GM19455 (cell line): ENCODE data around the gene DEFB110.

Experiments used
- ATAC-seq: cut with Tn5 transposase; IDR thresholded peaks from one replicate; pipeline ENCODE4 v1.9.1; 2021; ENCODE audit not compliant: unreplicated experiment

Gene DEFB110

DNA sequence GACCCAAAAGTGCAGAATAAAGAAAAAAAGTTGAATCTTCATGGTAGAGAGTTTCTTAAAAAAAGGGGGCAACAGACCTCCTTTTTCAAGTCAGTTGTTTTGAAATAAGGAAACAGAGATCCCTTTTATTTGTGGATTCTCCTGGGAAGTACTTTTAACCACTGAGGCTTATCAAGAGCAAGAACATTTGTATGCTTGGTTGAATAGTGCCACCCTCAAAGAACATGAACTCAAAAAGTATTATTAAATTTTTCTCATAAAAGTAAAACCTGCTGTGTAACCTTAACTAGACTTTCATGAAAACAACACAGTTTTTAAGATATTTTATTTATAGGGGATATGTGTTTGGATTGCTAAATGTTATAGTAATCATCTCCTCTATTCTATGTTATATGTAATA, at the start of gene DEFB110:
DEFB110 (minus strand) TSS at position 101 of the 400 bp plus-strand sequence; CDS start at position 42, 59 bp downstream.
- ATAC-seq: no peak

DNA sequence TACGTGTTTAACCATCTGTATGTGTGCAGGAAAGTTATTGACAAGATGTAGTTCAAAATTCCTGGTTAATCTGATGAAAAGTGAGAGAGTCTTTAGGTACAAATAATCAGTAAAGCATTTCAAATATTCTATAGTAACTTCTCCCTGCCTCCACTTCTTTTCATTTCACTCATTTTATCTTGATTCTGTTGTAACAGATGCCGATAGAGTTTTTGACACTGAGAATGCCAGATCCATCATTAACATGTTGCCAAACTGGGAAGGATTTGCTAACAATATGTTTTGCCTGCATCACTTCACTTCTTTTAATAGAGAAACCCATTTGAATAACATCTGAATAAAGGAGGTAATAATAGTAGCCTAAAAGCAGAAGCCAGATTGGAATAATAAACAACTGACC, 48.3 kb upstream of the DEFB110 start:
- no peak for ATAC-seq

DNA sequence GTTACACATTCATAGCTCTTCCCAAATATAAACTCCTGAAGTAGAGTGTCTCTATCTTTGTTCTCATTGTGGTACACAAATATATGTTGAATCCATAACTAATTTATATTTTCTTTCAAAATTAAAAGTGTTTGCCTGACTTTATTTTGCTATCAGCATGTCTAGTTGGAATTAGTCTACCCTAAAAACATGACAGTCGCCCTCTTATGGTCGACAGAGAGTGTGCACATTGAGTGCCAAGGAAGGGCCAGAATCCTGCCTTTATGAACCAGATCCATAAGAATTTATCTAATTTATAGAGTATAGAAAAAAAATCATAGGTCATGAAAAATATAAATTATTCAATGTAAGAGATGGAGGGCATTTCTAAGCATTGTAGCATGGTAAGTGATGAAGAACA, 40.3 kb upstream of the DEFB110 start:
- no peak for ATAC-seq

DNA sequence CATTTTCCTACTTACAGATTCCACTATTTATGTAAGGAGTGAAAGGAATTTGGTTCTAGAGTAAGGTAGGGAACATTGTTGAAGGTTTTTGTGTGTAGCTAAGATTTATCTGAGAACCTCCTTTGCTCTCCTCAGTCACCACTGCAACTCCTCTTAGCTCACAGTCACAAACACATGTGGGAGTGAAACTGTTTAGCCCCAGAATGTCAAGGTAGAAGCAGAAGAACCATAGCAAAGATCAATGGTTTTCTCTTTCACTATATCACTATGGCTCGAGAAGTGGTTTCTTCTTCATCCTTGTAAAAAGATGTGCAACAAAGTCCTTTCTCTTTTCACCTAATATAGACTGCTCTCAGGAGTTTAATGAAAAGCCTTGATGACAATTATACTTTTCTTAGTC, 34.4 kb upstream of the DEFB110 start:
- no peak for ATAC-seq

DNA sequence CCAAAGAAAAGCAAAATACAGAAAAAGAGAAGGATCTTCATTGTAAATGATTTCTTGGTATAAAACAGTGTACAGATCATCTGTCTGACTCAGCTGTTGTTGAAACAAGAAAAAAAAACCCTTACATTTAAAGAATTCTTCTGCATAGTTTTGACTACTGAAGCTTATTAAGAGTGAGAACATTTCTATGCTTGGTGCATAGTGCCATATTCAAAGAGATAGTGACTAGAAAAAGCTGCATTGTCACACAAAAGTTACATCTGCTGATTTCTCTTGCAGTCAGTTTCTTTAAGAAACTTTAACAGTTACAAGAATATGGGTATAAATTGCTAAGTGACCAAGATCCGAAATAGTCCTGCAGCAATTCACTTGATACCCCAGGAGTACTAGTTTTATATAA, 28.0 kb upstream of the DEFB110 start, which contains the start of gene DEFB112:
DEFB112 (minus strand) TSS at position 101 of the 400 bp plus-strand sequence; CDS start at position 41, 60 bp downstream.
- no peak for ATAC-seq

DNA sequence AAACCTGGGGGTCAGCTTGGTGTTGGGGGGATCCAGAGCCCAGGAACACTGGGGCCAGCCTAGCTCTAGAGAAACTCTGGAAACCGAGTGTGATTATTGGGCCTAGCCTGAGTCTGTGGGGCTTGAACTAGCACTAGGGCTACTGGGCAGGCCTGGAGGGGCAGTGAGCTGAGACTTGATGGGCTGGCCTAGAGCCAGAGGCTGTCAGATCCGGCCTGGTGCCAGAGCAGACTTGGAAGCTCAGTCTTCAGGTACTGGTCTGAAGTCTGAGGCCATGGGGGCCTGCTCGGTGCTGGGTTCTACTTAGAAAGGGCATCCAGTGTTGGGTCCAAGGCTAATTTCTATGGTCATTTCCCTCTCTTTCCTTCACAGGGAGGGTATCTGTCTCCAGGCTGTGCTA, 25.2 kb upstream of the DEFB110 start:
- ATAC-seq: no peak

DNA sequence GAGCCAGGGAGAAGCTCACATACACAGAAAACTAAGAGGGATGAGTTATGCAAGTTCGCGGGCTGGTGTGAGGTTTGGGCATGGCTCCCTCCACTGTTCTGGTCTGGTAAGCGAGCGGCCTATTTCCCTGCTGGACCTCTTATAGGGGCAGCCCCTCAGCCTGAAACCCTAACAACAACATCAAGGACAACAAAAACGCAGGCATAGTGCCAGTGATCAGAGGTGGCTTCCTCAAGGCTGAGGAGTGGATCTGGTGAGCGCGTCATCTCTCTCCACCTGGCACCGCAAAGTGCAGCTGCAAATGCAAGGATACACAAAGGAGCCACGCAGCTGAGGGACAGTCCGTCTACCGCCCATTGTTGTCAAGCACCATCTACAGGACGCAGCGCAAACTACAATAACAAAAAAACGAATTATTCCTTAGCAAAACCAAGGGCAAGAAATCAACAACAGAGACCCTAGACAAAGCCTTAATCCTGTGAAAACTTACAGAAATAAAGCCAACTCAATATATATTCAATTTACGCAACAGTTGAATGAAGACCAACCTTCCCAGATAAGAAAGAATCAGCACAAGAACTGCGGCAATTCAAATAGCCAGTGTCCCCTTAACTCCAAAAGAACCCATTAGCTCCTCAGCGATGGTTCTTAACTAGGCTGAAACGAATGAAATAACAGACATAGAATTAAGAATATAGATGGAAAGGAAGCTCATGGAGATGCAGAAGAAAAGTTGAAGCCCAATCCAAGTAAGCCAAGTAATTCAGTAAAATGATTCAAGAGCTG, 9.2 kb upstream of the DEFB110 start:
- ATAC-seq: no peak

DNA sequence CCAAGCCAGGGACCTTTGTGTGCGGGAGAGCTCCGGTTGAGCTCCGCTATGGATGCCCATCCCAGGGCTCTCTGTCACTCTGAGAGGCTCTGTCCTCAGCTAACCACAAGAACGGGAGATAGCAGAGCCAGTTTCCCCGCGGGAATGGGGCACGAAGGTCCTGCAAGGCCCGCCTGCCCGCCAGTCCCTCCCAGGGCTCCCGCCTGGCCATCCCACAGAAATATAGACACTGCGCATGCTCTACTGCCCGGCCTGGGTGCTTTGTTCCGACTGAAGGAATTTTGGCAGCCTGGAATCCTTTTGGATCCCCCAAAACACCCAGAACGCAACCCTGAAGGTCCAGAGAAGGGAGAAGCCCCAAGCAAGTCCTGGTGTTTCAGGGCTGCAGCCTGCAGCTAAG, 8.6 kb upstream of the DEFB110 start:
- no peak for ATAC-seq

DNA sequence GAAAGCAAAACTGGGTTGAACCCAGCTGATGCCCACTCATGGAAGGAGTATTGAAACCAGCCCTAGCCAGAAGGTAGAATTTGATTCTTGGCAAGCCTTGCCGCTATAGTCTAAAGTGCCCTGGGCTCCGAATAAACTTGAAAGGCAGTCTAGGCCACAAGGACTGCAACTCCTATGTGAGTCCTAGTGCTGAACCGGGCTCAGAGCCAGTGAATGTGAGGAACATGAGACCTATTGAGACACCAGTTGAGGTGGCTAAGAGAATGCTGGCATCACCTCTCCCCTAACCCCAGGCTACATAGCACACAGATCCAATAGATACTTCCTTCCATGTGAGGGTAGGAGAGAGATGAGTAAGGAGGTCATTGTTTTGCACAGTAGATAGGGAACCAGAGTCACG, 3.5 kb upstream of the DEFB110 start:
- ATAC-seq: no peak

DNA sequence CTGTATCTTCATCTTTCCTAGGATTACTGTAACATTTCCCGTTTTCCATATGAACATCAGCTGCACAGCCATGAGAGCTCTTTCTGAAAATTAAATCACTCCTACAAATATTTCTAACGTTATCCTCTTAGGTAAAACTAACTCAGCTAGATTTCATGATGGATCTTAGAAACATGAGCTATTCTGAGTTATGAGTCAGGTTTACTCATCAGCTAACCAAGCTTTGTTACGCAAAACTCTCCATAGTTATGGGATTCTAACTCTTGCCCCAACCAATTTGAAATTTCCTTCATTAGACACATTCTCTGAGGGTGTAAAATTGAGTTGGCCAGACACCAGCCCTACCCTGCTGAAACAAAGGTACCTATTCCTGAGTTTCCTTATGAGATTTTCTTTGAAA, 14.0 kb downstream of the DEFB110 start:
- no peak for ATAC-seq

DNA sequence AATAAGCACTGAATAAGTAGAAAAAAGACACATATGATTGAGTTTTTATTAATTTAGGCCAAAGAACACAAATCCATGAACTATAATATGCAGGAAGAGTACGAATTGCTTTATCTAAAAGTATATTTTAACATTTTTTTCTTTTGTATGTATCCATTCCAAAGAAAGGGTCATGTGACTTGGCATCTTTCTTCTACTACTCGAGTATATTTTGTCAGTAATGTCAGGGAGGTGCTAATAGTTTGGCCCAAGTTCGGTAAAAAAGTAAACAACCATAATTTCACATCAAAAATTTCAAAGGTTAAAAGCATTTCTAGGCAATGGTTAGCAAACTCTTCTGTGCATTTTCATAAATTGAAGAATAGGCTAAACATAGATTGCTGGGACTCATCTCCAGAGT, 18.7 kb downstream of the DEFB110 start:
- no peak for ATAC-seq

DNA sequence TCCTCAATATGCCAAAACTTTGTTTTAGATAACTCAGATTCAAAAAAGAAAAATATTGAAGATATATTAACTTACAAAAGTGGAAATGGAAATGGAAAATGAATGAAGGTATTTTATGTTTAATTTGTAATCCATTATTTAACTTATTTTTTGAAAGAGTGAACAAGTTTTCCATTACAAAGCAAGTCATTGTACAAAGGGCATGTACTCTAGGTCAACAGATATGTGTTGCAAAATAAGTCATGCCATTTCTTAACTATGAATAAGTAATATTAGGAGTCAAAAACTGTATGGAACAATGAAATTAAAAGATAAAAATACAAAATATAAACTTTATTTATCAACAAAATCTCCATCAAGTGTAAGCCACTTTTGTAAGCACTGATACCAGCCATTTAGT, 26.5 kb downstream of the DEFB110 start:
- no peak for ATAC-seq

DNA sequence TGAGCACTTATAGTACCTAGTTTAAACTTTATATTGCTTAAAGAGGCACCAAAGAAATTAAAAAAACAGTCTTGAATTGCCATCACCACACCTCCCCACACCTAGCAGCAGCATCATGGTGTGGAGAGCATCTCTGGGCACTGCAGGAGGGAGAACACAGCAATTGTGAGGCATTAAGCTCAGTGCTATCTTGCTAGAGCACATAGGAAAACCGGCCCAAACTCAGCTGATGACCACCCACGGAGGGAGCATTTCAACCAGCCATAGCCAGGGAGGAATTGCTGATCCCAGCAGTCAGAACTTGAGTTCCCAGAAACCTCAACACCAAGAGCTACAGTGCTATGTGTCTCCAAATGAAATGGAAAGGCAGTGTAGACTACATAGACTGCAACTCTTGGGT, 32.9 kb downstream of the DEFB110 start:
- no peak for ATAC-seq

DNA sequence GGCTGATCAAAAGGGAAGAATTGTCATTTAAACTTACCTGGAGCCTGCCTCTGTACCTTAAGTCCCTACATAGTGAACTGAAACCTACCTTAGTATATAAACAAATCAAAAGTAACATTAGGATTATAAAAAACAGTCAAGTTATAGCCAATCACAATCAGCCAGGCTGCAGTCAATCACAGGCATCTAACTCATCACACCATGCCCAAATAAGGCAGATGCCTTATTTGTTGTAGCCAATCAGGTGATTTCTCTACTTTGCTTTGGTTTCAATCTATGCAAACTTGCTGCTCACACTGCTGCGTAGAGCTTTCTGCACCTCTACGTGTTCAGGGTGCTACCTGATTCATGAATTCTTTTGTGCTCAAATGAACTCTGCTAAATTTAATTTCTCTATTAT, 34.0 kb downstream of the DEFB110 start:
- no peak for ATAC-seq

DNA sequence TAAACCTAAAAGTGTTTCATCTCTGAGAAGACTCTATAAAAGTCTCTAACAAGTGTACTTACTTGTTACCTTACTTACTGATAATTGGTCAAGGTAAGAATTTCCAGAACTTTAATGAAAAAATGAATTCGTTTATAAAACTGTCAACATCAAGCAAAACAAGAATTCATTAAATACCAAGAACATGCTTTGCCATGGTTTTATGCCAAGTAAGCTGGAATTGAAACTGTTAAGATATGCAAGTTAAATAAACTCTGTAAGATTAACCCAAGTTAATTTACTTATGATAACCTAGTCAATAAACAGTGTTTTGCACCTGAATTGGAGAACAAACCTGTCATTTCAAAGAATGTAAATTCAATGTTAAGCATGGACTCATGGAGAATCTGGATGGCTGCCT, 35.2 kb downstream of the DEFB110 start:
- ATAC-seq: no peak

DNA sequence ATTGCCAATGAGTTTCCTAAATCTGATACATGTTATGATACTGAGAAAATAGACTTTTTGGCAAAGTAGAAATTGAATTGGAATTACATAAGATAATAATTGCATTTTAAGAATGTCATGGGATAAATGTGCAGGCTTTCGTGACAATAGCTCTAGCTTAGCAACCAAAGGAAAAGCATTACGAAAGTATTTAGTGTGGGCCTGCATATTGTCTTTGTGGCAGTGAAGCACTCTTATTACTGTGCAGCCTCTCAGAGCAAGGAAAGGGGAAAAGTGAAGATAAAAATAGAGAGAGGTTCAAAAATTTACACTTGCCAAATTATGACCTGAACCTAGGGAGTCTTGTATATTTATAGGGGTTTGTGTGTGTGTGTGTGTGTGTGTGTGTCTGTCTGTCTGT, 39.7 kb downstream of the DEFB110 start:
- ATAC-seq: no peak

DNA sequence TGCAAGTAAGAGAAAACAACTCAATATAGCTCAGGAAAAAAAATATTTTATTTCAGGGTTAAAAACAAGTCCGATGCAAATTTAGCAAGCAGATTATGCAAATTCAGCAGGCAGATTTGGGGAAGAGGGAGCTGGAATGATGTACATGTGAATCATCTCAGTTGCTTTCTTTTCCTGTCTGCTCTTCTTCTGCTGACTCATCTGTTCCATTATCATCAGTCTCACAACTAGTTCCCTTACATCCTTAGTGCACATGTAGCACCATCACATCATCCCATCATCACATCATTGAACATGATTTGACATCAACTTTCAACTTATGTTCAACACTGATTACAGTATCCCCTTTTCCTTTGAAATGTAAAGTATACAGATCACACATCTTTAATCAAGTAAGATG, 40.9 kb downstream of the DEFB110 start:
- no peak for ATAC-seq

DNA sequence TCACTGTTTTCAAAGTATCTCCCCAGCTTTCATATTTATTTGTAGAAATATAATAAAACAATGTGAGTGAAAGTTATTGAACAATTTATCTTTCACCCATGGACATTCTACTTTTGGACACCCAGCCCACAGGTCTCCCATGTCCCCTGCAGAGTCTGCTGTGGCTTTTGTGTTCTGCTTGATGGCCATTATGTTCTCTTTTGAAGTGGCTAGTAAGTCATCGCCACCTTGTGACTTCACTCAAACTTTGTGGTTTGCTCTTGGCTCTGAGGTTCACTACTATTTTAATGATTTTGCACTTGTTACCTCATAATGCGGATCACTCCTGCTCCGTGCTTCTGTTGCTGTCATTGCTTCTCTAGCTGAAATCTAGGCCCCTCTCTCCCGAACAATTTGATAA, 42.2 kb downstream of the DEFB110 start:
- ATAC-seq: no peak

DNA sequence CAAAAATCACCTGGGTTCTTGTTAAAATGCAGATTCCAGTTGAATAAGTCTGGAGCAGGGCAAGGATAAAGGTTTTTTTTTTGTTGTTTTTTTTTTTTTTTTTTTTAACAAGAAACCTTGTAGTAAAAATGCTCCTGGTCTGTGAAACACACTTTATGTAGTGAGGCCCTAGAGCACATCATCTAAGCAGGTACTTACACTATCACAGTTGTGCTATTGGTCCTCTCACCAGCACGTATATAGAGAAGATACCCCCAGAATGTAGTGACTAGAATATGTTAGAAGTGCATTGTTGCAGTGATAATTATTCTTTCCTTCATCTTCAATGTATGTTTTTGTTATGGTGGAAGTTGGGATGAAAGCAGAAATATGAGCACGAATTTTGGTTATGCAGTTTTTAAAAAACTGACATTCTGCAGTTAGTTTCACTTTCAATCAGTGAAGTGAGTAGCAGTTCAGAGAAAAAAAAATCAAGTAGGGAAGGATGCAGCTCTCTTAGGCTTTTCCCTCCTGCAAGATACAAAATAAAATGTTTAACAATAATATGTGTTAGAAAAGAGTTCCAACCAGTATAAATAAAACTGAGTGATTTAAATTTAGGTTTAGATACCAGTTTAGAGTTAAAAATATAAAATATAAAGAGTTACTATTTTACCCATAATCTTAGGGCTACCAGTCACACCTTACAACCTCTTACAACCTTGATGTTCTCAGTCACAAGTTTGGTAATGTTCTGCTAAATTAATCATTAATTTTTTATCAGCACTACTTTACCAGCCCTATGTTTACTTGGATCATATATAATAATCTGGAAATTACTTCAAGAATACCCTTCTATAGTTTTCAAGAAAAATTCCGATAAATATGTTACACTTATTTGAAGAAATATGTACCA, 43.2 kb downstream of the DEFB110 start:
- peak; percentile 60 for ATAC-seq

DNA sequence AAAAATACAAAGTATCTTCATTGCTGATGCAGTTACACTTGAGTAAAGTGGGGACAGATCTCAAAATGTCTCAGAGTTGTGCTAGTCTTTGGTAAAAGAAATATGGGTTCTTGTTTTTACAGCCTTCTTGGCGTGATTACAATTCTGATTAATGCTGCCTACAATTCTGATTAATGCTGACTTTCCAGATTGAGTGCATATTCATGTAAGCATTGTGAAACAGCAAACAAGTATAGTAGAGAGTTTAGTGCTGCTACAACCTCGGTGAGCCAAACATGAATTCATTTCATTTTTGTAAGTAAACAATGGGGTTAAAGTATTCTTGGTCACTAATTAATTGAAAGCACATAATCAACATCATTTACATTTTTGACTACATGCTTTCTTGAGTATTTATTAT, 52.2 kb downstream of the DEFB110 start, which contains the start of gene DEFB113:
DEFB113 (minus strand) TSS at position 21 of the 400 bp plus-strand sequence; CDS start at position 21, 0 bp downstream.
- ATAC-seq: no peak
